HG03108 (cell line): ENCODE measurements around the gene CHRNB4.

Experiments used
- ATAC-seq: cut with Tn5 transposase; IDR thresholded peaks from one replicate; pipeline ENCODE4 v1.9.1; 2021; ENCODE audit warnings: moderate library complexity; ENCODE audit not compliant: unreplicated experiment

CHRNB4 gene

DNA sequence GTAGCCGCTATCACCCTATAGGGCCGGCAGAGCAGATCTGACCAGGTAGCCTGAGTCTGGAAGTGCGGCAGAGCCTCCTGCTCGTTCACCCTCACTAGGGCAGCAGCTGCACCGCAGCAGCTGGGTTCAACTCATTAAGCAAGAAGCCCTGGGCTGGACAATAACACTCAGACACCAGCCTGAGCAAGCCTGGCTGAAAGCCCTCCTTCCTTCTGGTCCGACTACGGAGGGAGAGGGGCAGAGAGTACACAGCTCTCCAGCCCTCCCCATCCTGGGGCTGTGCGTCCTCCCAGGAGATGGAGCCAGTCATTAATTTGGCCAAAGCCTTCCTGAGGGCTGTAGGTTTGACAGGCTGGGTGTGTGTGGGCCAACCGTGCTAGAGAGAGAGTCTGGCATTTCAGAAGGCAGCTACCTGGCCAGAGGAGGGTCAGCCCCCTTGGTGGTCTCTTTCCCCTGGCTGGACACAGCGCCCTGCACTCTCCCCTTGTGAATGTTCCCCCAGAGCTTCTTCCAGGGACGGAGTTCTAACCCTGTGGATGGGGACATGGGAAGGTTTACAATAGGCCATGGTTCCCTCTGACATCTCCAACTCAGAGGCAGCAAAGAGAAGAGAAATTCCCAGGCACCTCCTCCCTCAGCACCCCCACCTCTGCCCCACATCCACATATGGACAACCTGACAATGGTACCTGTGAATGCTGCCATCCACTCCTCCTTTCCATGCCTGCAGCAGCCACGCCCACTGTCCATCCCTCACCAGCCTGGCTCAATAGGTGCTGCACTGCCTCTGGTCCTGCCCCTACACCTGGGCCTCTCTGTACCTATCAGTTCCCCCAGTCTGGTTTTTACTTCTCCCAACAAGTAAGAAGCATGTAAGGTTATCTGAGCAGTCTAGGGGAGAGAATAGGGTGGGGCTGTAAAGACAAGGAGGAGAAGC lies 6.5 kb downstream of the CHRNB4 start:
- ATAC-seq = no peak

DNA sequence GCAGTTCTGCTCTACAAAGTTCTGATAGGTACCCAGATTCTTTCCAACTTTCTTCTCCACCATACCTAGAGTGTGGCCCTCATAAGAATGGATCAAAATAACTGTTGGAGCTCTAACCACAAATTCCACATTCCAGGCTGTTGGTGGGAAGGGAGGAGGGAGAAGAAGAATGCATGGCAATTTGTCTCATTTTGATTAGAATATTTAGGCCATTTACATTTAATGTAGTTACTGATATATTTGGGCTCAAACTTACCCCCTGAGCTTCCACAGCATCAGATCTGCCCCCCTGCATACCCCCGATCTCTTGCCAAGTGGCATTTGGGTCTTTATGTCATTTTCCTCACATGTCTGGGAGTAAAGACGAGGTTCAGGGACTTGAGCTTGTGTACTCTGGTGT lies 7.7 kb downstream of the CHRNB4 start:
- no peak for ATAC-seq

DNA sequence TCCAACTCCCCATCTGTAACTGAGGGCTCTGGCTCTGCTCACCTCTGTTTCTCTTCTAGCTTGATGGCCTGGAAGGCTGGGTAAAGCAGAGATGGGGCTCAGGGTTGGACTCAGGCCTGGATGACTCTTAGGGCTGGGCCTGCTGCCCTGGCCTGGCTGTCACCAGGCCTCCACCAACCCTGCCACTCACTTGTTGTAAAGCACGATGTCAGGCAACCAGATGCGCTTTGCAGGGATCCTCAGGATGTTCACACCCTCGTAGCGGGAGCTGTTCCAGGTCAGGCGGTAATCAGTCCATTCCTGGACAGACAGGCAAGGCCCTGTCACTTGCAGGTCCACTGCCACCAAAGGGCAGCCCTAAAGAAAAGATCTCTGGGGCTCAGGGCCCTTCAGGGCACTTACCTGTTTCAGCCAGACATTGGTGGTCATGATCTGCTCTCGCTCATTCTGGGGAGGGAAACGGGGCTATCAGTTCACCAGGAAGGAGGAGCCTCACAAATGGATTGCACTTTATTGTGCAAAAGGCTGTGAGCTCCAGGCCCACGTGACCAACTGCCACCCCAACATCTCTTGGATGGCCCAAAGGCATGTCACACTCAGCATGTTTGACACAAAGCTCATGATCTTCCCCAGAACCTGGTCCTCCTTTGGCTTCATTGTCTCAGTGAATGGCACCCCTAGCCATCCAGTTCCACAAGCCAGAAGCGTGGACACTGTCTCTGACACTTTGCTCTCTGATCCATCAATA lies 9.9 kb downstream of the CHRNB4 start:
- ATAC-seq = no peak

DNA sequence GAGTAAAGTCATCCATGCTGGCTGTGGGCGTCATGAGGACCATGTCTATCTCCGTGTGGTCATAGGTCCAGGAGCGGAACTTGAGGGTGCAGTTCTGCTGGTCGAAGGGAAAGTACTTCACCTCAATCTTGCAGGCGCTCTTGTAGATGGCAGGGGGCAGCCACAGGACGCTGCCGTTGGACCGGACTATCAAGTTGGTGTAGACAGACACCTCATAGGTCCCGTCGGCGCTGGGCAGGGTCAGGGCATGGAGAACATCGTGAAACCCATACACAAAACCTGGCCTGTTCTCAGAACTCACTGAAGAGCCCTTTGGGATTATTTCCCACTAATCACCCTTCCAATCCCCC lies 11.3 kb downstream of the CHRNB4 start:
- ATAC-seq = no peak

DNA sequence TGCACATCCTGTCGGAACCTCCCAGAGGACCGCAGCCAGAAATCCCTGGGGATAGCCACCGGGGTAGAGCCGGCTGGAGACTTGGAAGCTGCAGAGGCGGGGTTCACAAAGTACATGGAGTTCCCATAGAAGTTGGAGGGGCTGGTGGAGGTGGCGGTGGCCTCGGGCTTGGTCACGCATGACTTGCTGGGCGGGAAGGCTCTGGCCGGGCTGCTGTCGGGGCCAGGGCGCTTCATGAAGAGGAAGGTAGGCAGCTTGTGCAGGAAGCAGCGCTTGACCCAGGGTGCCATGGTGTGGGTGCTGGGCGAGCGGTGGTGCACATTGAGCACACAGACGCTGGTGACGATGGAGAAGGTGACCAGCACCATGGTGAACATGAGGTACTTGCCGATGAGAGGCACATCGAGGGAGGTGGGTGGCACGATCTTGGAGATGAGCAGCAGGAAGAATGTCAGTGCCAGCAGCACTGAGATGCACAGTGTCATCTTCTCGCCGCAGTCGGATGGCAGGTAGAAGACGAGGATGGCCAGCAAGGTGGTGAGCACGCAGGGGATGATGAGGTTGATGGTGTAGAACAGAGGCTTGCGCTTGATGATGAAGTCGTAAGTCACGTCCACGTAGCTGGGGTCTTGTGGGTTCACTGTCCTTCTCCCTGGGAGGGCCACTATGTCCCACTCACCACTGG lies 11.8 kb downstream of the CHRNB4 start:
- no peak for ATAC-seq

DNA sequence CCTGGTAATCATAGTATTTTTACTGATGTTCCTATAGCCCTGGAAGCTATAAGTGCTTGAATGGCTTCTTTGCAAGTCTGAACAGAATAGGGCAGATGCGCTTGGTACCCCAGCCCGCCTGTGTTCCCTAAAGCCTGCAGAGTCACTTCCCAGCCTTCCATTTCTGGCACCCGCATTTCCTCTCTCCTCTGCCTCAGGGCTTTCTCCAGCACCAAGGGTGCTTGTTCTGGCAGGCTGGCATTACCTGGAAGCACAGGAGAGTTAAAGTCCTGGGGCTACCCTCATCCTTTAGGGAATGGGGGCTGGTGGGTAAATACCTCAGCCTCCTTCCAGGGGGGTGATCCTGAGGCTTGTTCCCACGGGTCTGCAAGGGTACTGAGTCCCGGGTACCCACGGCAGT lies 12.8 kb downstream of the CHRNB4 start:
- no peak for ATAC-seq

DNA sequence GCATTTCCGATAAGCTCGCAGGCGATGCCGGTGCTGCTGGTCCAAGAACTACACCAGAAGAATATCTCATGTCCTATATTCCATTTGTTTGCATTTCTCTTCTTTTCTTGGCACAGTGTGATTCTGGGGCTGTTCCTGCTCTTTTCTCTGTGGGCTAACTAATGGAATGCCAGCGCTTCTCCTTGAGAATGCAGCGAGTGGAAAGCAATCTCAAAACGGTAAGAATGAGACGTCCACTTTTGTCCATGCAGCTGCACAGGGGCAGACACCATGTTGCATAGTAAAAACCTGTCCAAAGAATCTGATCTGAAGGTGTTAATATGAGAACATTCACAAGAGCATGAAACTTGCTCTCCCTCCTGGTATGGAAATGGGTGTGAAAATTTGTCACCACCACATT lies 13.7 kb downstream of the CHRNB4 start:
- no peak for ATAC-seq

DNA sequence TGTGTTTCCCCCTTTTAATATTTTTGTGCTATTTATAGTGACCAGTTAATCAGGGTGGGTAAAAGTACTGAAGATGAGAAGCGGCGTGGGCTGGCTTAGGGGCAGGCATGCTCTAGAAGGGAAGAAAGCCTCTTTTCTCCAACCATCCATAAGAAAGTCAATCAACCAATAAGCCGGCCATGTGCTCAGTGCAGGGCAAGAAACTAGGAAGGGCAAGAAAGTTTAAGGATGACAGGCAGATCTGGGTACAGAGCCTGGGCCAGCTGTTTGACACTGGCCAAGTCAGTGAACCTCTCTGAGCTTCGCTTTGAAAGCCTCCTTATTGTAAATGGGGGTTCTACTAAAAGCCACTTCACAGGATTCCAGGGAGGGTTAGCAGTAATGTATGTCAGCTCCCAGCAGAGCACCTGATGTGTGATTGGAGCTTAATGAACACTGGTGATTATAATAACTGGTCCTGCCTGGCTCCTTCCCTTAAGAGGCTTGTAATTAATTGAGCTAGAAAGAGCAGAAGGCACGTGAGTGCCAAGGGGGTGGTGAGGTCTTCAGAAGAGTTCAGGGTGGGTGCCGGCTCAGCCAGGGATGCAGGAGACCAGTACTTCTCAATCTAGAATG lies 14.5 kb downstream of the CHRNB4 start:
- no peak for ATAC-seq

DNA sequence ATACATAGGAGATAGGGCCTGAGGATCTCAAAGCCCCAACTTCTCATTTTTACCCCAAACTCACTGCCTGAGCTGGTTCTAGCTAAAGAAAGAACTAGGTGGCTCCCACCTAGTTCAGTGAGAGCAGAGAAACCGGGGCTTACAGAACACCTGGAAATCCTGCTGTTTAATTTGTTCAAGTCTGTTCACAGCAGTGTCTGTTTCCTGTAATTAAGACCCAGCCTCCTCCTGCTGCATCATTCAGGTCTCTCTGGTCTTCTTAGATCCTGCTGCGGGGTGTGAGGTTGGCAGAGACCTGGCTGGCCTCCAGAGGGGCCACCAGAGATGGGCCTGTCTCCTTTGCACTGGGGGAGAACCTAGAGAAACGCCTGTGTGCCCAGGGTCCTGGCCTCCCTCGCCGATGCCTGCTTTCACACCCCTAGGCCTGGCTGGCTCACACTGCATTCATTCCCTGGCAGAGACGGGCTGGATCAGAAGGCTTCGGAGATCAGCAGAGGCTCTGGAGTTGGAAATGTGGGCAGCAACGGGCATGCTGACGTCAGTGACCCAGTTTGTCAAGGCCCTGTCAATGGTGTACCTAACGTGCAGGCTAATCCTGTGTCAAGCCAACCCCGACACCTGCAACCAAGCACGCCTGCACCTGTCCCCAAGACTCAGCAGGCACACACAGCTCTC lies 15.3 kb downstream of the CHRNB4 start:
- ATAC-seq = no peak

DNA sequence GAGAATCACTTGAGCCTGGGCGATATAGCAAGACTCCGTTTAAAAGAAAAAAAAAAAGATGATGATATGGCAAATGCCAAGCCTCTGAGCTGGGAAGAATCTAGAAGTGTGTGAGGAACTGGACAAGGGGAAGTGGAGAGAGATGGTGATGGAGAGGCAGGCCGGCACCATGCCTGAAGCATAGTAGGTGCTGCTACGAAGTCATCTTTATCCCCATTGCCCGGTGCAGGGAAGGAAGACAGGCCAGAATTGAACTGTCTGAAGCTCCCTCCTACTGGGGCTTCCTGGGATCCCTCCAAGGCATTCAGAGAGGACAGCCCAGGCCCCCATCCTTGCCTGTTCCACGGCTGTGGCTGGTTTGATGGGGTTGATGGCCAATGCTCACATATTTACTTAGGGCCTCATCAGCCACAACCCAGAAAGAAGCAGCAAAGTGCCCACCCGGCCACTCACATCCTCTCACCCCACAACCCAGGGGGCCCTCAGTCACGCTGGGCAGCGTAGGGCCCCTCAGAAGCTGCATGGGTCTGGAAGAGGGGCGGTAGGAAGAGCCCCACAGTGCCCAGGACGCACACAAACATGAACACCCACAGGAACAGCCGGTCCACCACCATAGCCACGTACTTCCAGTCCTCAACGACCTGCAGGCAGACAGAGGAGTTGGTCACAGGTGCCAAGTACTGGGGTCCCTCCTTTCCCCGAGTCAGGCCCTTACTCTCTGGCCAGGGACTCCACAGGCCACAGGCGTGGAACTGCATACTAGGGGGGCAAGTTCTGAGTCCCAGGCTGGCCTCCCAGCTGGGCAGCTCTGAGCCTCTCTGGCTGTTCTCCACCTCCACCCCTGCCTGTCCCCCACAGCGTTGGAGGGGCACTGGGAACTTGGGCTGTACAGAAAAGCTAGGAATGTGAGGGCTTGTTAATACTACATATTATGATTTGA lies 16.1 kb downstream of the CHRNB4 start:
- no peak for ATAC-seq

DNA sequence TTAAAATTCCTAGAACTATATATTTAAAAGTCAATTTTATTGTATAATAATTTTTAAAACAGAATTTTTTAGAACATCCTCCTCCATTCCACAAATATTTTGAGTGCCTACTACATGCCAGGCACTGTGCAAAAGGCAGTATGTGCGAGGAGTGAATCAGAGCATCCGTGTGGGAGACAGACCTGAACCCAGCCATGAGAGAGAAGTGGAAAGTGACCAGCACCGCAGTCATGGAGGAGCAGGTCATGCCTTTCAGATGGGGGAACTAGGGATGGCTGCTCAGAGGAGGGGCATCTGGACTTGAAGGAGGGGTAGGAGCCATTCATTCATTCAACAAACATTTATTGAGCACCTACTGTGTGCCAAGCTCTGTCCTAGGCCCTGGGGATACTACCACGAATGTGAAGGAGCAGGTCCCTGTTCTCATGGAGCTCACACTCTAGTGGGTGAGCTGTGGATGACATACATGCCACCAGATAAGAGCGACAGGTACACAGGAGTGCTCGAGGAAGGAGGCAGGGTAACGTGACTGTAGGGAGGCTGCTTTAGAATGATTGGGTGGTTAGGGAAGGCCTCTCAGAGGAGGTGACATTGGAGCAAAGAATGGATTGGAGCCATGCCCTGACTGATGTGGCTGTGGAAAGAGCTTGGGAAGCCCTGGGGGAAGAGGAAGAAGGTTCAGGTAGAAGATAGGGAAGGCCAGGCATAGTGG lies 17.1 kb downstream of the CHRNB4 start:
- no peak for ATAC-seq

DNA sequence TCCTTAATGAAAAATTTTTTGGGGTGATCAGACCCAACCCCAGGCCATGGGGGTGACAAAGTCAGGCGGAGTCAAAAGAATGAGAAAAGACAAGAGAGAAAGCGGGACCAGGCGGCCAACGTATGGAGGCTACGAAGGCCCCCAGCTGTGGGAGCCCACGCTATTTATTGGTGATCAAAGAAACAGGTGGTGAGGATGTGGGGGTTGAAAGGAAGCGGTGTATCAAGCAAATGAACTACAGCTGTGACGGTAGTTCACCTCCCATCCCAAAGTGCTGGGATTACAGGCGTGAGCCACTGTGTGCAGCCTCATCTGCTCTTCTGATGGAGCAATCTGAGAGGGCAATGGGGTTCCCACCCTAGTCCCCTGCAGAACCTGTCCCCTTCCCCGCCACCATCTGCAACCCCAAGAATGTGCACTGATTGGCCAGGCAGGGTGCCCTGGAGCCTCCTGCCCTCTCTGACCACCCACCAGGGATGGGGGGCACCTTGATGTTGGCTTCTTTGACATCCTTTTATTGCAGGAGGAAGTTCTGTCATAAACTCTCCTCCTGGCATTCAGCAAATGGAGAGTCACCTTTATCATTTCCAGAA lies 19.1 kb downstream of the CHRNB4 start:
- ATAC-seq = no peak

DNA sequence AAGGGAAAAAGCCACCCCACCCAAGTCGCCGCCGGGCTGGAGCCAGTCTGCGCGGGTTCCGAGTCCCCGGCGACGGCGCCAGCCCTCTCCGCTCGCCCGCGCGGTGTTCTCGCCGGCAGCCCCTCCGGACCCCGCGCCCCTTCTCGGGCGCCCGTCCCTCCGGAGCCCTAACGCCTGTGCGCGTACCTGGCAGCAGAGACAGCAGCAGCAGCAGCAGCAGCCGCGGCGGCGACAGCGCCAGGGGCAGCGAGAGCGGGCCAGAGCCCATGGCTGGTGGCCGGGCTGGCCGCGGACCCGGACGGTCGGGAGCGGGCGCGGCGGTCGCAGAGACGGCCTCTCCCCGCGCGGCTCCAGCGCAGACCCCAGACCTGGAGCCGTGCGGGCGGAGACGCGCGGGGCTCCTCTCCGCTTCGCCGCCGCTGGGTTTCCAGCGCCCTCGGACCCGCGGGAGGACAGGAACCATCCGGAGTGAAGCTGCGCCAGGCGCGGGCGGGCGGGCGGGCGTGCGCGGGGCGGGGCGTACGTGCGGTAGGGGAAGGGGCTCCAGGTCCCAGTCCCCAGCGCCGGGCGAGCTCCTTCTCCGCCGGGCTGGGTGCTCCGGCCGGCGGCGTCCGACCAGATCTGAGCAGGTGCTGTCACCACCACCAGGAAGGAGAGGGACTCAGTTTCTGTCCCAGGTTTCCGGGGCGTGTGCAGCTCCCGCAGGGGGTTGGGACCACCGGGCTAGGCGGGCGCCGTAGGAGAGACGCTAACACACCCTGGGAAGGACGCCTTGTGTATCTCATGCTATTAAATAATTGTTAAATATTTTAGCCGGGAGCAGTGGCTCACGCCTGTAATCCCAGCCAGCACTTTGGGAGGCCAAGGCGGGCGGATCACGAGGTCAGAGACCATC lies 20.2 kb downstream of the CHRNB4 start, which contains the start of gene CHRNA3:
Gene CHRNA3 (minus strand): TSS at position 470 of the 895 bp plus-strand sequence. CDS start 202 bp downstream, at position 268.
- ATAC-seq = no peak

DNA sequence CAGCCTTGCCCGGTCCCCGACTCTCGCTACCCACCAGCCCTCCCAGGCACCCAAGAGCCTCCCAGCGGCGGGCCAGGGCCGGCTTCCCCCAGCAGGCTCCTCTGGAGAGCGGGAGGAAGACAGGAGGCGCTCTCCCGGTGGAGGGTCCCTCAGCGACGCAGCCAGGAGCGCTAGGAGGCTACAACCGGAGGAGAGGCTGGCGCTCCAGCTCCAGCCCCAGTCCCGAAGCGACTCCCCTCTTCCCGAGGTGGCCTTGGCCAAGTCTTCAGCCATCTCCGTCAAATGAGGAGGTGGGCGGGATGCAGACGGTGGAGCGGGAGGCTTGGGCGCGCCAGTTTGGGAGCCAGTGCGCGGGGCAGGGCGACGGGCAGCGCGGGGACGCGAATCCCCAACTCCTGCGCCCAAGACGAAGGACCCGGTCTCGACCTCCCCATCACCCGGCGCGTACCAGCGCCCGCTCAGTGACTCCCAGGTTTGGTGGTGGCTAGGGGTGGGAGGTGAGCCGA lies 20.9 kb downstream of the CHRNB4 start:
- ATAC-seq = no peak

DNA sequence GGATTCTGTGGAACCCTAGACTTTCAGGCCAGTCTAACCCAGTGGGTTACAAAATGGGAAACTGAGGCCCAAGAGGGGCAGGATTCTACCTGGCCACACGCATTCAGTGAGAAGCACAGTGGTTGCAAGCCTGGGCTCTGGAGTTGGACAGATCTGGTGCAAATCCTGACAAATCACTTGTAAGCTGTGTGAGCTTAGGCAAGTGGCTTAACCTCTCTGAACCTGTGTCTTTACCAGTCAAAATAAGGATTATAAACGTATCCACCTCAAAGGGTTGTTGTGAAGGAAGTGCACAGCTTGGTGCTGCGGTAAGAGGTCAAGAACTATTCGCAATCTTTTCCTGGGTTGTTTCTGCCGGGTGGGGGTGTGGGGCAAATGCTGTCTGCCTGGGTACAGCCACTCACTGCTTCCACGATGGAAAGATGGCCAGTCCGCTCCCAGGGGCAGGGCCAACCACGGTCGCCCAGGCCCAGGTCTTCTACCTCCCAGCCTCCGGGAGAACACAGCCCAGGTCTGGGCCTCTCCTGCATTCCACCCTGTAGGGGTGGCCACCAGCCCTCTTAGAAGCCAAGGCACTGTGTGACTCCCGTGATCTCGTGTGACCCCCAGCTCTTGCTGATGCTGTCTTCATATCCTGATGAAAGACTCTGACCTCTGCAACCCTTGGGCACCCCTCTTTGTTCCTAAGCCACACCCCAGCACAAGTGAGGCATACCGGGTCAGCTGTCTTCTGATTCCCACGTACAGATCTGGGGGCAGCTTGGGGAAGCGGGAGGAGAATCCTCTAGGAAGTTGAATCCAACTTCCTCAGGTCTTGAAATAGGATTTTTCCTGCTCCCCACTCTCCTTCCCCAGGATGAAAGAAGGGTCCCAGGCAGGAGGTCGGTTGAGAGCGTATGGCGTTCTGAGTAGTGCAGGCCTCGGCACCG lies 21.7 kb downstream of the CHRNB4 start:
- no peak for ATAC-seq

DNA sequence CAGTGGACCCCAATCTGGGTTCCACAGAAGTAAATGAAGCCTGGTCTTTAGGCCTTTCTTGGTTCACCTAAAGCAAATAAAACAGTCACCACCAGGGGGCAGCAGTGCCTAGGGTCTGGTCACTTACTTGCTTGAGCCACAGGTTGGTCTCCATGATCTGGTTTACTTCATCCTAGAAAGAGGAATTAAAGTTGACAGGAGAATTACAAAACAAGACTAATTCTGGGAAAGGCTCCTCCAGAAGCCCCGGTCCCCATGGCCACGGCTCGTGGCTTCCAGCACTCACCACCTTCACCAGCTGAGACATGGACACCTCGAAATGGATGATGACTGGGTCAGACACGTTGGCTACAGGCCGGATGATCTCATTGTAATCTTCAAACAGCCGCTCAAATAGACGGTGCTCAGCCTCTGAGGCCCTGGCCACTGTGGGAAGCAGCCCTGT lies 22.5 kb downstream of the CHRNB4 start:
- no peak for ATAC-seq
